ENCODE results near the gene PSMB2. TPM values are rescaled to one million over a fixed set of nuclear protein-coding genes. Genes with fewer than 3 reads are reported as not detected.
A peak's percentile ranks its signal among the peaks of the same experiment; 100 is the strongest.

Gene PSMB2
- total RNA-seq, 2 experiments from 2014 or later, result 97.1 to 125 TPM

DNA sequence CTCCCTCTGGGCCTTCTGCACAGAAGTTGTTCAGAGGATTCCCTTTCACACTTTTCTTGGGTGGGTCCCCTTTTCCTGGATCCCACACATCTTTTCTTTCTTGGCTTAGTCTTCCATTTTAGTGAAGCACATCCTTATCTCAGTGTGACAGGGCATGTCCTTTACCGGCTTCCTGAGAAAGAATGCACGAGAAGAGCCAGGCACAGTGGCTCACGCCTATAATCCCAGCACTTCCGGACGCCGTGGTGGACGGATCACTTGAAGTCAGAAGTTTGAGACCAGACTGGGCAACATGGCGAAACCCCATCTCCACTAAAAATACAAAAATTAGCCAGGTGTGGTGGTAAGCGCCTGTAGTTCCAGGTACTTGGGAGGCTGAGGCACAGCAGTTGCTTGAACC, 22.1 kb upstream of the PSMB2 start:
- no peak for DNase-seq
- H3K27ac Mint-ChIP-seq, result no peak overlapping the region
- H3K9me3 Mint-ChIP-seq (ENCODE audit: low read depth), result no peaks in the 10 kb centered on the region
- ChIA-PET CTCF (no interaction called here), POLR2A (no interaction called here)
- no peak for ATAC-seq
- no peak overlapping the region for H3K4me3 Mint-ChIP-seq
- peaks cover 9% of the 10 kb centered on the region for H3K27me3 Mint-ChIP-seq
- H3K4me1 Mint-ChIP-seq, result no peaks in the 10 kb centered on the region
- H3K36me3 Mint-ChIP-seq (ENCODE audit: low read depth), result no peaks in the 10 kb centered on the region
- intact Hi-C loops (cut with DNase I, micrococcal nuclease), result no loop called here

DNA sequence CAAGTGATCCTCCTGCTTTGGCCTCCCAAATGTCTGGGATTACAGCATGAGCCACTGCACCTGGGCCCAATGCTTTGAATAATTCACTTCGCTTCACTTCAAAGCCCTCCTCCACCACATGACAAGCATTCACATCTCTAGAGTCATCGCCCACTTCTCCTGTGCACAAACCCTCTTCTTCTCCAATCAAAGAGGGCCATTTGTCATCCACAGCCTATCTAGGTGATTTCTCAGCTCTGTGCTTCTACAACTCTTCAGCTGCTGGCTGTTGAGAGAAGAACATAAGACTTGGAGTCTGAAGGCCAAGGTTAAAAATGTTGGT, 20.1 kb upstream of the PSMB2 start:
- Mint-ChIP-seq H3K36me3 (ENCODE audit: low read depth) (no peaks in the 10 kb centered on the region), H3K27ac (no peak overlapping the region), H3K27me3 (peaks cover 6% of the 10 kb centered on the region), H3K9me3 (ENCODE audit: low read depth) (no peaks in the 10 kb centered on the region), H3K4me3 (no peak overlapping the region), H3K4me1 (no peaks in the 10 kb centered on the region)
- ChIA-PET POLR2A (no interaction called here), CTCF (interaction anchor here (1.2 kb wide), 1 partner anchor 15 kb away, joined by 3 read pairs; no protein-coding TSS in a partner anchor)
- DNase-seq (no peak), ATAC-seq (no peak)
- intact Hi-C loops (cut with DNase I, micrococcal nuclease), result no loop called here

DNA sequence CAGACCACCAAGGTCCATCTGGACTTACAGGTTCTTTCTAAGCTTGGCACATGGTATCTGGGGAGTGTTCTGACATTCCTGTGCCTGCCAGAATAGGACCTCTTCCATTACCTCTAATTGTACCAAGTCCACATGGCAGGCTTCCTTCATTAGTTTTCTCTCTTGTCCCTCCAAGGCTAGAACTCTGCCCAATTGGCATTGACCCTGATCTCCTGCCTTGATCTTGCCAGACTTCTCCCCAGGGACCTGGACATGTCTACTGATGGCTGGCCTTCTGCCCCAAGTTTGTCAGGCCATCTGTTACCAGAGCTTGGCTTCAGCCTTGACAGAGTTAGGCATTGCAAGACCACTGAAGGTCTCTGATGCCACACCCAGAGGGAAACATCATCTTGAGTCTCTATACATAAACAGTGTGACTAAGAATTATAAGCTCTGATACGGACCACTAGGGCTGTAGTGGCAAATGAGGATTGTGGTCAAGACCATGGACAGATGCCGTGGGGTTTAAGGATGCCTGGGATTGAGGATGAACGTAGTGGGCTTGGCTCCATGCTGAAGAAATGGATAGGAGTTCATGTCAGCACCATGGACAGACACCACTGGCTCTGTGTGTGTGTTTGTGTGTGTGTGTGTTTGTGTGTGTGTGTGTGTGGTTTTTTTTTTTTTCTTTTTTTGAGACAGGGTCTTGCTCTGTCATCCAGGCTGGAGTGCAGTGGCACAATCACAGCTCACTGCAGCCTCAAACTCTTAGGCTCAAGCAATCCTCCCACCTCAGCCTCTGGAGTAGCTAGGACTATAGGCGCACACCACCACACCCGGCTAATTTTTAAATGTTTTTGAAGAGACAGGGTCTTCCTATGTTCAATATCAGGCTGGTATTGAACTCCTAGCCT, 19.5 kb upstream of the PSMB2 start:
- ATAC-seq, result no peak
- no peak overlapping the region for H3K27ac Mint-ChIP-seq
- ChIA-PET POLR2A (no interaction called here), CTCF (interaction anchor here (0.6 to 1.2 kb wide), 2 partner anchors 15 to 767 kb away, joined by 3 read pairs; no protein-coding TSS in a partner anchor)
- no peaks in the 10 kb centered on the region for H3K36me3 Mint-ChIP-seq (ENCODE audit: low read depth)
- no peaks in the 10 kb centered on the region for H3K4me1 Mint-ChIP-seq
- no peaks in the 10 kb centered on the region for H3K9me3 Mint-ChIP-seq (ENCODE audit: low read depth)
- DNase-seq, result peak; percentile 15
- peaks cover 2% of the 10 kb centered on the region for H3K27me3 Mint-ChIP-seq
- intact Hi-C loops (cut with DNase I, micrococcal nuclease), result no loop called here
- H3K4me3 Mint-ChIP-seq, result no peak overlapping the region

DNA sequence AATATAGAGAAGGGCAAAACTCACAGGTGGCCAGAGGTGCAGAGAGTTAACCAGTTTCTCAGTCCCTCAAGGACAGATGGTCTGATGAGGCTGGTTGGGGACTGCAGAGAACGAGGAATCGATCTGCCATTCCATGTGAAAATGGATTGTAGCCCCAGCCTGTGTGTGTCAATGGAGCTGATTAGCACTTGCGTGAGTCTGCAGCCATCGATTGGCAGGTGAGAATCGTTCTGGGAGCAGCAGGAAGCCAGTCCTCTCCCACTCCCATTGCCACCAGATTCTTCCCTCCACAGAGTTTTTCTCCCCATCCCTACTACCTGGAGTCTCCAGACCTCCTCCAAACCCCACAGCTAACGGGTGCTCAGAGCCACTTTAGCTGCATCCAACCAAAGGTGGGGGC, 18.3 kb upstream of the PSMB2 start:
- Mint-ChIP-seq H3K36me3 (ENCODE audit: low read depth) (no peaks in the 10 kb centered on the region), H3K9me3 (ENCODE audit: low read depth) (no peaks in the 10 kb centered on the region), H3K4me1 (no peaks in the 10 kb centered on the region), H3K4me3 (no peak overlapping the region), H3K27ac (no peak overlapping the region), H3K27me3 (peaks cover 2% of the 10 kb centered on the region)
- ChIA-PET CTCF (no interaction called here), POLR2A (no interaction called here)
- intact Hi-C loops (cut with DNase I, micrococcal nuclease), result no loop called here
- no peak for ATAC-seq
- DNase-seq, result no peak

DNA sequence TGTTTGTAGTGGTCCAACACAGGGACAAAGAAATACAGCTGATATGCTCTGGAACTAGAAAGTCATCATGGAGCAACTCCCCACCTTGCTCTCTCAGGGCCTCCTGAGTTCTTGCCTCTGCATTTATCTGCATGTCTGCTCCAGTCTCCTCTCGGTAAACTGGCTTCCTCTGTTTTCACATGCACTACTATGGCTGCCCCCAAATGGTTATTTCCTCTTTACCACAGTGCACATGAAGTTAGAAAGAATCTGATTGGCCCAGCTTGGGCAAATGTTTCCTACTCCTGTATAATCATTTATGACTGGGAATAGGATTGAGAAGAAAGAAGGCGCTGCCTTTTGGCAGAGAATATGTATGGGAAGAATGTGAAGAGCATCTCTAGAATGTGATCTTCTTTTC, 16.5 kb upstream of the PSMB2 start:
- Mint-ChIP-seq H3K27ac (no peak overlapping the region), H3K9me3 (ENCODE audit: low read depth) (no peaks in the 10 kb centered on the region), H3K4me1 (no peaks in the 10 kb centered on the region), H3K36me3 (ENCODE audit: low read depth) (no peaks in the 10 kb centered on the region), H3K27me3 (peaks cover 4% of the 10 kb centered on the region), H3K4me3 (no peak overlapping the region)
- no peak for ATAC-seq
- ChIA-PET CTCF (interaction anchor here (1.3 kb wide), 2 partner anchors 11 to 93 kb away, joined by 3 read pairs; no protein-coding TSS in a partner anchor), POLR2A (no interaction called here)
- DNase-seq, result no peak
- intact Hi-C loops (cut with DNase I, micrococcal nuclease), result no loop called here

DNA sequence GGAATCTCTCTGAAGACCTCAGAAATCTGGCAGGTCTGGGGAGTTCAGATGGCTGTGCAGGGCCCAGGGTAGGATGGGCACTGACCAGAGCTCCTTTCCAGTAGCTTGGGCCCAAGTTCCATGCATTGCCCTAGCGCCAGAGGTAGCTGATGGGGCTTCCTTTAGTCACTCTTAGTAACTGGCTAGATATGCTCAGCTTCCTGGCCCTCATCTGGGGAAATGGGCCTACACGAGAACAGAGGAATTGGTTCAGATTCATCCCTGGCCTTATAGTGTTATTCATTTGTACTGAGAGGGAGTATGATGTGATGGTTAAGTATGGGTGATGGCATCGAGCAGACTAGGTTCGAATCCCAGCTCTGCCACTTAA, 15.5 kb upstream of the PSMB2 start:
- H3K9me3 Mint-ChIP-seq (ENCODE audit: low read depth), result no peaks in the 10 kb centered on the region
- H3K4me1 Mint-ChIP-seq, result no peaks in the 10 kb centered on the region
- DNase-seq (no peak), ATAC-seq (no peak)
- H3K27me3 Mint-ChIP-seq, result peaks cover 4% of the 10 kb centered on the region
- H3K27ac Mint-ChIP-seq, result no peak overlapping the region
- intact Hi-C loops (cut with DNase I, micrococcal nuclease), result no loop called here
- no peak overlapping the region for H3K4me3 Mint-ChIP-seq
- ChIA-PET CTCF (interaction anchor here (1.3 kb wide), 2 partner anchors 12 to 92 kb away, joined by 3 read pairs; no protein-coding TSS in a partner anchor), POLR2A (no interaction called here)
- H3K36me3 Mint-ChIP-seq (ENCODE audit: low read depth), result no peaks in the 10 kb centered on the region

DNA sequence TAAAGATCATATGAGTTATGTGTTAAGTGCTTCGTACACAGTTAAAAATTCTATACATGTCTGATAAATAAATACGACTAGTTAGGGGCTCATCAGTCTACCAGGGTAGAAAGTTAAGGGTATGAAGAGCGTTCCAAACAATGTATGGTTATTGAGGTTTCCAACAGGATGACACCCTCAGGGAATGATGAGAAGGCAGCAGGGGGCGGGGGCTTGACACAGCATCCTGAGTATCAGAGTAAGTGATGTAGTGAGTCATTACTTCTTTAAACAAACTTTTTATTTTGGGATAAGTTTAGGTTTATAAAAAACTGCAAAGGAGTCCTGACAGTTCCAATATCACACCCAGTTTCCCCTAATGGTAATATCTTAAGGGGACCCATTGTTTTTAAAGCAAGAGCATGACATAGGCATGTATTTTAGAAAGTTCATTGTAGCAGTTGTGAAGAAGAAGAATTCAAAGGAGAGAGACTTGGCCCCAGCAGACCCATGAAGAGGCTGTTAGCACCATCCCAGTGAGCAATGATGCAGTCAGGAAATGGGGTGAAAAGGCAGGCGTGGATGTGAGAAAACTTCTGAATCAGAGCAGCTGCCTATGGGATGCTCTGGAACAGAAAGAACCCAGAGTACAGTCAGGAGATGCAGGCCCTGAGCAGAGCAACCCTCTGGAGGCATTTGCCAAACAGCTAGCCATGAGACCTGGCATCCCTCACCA, 15.0 kb upstream of the PSMB2 start:
- ATAC-seq (no peak), DNase-seq (no peak)
- H3K36me3 Mint-ChIP-seq (ENCODE audit: low read depth), result no peaks in the 10 kb centered on the region
- H3K27me3 Mint-ChIP-seq, result peaks cover 2% of the 10 kb centered on the region
- intact Hi-C loops (cut with DNase I, micrococcal nuclease), result no loop called here
- no peak overlapping the region for H3K4me3 Mint-ChIP-seq
- no peaks in the 10 kb centered on the region for H3K4me1 Mint-ChIP-seq
- H3K9me3 Mint-ChIP-seq (ENCODE audit: low read depth), result no peaks in the 10 kb centered on the region
- POLR2A ChIA-PET, result no interaction called here
- CTCF ChIA-PET, result no interaction called here
- no peak overlapping the region for H3K27ac Mint-ChIP-seq

DNA sequence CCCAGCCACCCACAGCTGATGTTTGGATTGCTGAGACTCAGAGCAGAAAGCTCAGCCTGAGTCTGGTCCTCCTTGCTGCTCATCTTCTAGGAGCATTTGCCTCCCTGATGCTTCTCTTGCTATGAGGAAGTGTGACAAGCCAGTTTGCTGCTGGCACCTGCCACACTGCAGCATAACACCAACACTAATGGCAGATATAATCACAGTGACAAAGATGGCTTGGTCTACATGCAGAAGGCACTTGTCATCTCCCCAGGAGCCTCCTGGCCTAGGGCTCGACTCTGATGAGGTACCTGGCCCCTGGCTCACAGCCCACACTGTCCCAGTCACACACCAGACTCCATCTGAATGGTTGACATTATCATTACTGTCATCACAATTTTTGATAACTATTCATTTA, 13.9 kb upstream of the PSMB2 start:
- H3K27ac Mint-ChIP-seq, result no peak overlapping the region
- H3K36me3 Mint-ChIP-seq (ENCODE audit: low read depth), result no peaks in the 10 kb centered on the region
- intact Hi-C loops (cut with DNase I, micrococcal nuclease), result no loop called here
- DNase-seq, result no peak
- CTCF ChIA-PET, result interaction anchor here (0.7 kb wide), 1 partner anchor 72 kb away, joined by 3 read pairs; no protein-coding TSS in a partner anchor
- no peaks in the 10 kb centered on the region for H3K4me1 Mint-ChIP-seq
- no peak for ATAC-seq
- POLR2A ChIA-PET, result no interaction called here
- H3K27me3 Mint-ChIP-seq, result peaks cover 2% of the 10 kb centered on the region
- H3K9me3 Mint-ChIP-seq (ENCODE audit: low read depth), result no peaks in the 10 kb centered on the region
- H3K4me3 Mint-ChIP-seq, result no peak overlapping the region

DNA sequence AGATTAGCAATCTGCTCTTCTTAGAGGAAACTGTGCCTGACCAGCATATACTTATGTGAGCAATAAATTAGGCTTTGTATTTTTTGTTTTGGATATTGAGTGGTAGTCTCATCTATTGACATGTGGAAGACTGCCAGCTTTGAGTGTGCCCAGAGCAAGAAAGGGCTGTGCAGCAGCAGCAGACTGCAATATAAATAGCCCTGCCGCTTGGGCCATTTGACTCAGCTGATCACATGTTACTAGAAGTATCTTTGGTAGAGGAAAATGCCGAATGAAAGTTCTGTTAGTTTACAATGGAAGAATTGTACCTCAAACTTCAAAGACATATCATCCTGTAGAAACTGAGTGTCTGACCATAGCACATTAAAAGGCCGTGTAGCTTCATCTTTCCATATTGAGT, 9.1 kb upstream of the PSMB2 start:
- H3K9me3 Mint-ChIP-seq (ENCODE audit: low read depth), result no peaks in the 10 kb centered on the region
- H3K27ac Mint-ChIP-seq, result no peak overlapping the region
- DNase-seq (no peak), ATAC-seq (no peak)
- intact Hi-C loops (cut with DNase I, micrococcal nuclease), result no loop called here
- POLR2A ChIA-PET, result no interaction called here
- no peaks in the 10 kb centered on the region for H3K4me1 Mint-ChIP-seq
- H3K27me3 Mint-ChIP-seq, result peaks cover 13% of the 10 kb centered on the region
- H3K36me3 Mint-ChIP-seq (ENCODE audit: low read depth), result no peaks in the 10 kb centered on the region
- no peak overlapping the region for H3K4me3 Mint-ChIP-seq
- CTCF ChIA-PET, result interaction anchor here (1.4 kb wide), 1 partner anchor 23 kb away, joined by 4 read pairs; no protein-coding TSS in a partner anchor

DNA sequence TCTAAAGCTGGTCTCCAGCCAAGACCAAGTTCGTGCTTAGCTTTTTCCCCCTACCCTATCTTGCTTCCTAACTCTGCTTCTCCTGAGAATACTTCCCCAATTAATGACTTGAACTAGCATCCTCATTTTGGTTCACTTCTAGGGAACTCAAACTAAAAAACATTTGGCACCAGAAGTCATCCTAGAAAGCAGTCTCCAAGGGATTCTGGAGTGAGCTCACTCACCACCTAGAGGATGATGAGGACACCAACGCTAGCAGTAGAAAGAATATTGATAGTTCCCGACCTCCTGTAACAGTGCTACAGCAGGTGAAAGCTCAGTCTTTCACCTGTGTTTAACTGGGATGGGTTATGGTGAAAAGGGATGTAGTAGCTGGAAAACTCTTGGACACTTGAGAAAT, 4.7 kb upstream of the PSMB2 start:
- Mint-ChIP-seq H3K4me3 (no peak overlapping the region), H3K9me3 (ENCODE audit: low read depth) (no peaks in the 10 kb centered on the region), H3K27ac (no peak overlapping the region), H3K27me3 (peaks cover 22% of the 10 kb centered on the region), H3K4me1 (peaks cover 2% of the 10 kb centered on the region), H3K36me3 (ENCODE audit: low read depth) (peaks cover 3% of the 10 kb centered on the region)
- CTCF ChIA-PET, result interaction anchor here (0.6 to 1.4 kb wide), 7 partner anchors 15 to 195 kb away, joined by 3 to 5 read pairs (median 3); no protein-coding TSS in a partner anchor
- ATAC-seq, result no peak
- no peak for DNase-seq
- intact Hi-C loops (cut with DNase I, micrococcal nuclease), result loop anchor here in 1 of 2 experiments (10.0 kb wide), 1 partner anchor 791 kb away; the partner anchor contains the start of gene SMIM12
- POLR2A ChIA-PET, result no interaction called here

DNA sequence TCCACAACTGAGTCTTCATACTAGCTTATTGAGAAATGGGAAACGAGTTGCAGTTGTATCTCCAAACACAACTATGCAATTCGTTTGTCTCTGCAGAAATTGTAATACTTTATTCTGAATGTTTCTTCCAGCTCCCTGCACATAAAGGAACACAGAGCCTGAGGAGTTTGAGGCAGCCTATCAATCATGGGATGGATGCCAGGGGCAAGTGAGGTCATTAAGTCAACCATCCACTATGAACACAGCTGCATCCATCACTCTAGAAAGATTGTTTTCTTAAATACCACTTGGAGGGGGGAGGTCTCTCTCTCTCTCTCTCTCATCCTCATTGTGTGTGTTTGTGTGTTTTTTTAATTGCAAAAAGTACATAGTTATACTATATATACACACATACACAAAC, 2.9 kb upstream of the PSMB2 start:
- H3K27ac Mint-ChIP-seq, result no peak overlapping the region
- peaks cover 11% of the 10 kb centered on the region for H3K4me1 Mint-ChIP-seq
- POLR2A ChIA-PET, result no interaction called here
- DNase-seq (no peak), ATAC-seq (no peak)
- no peaks in the 10 kb centered on the region for H3K9me3 Mint-ChIP-seq (ENCODE audit: low read depth)
- intact Hi-C loops (cut with DNase I, micrococcal nuclease), result loop anchor here (5.0 to 10.0 kb wide), 6 partner anchors 87 to 789 kb away; partner anchors contain the start of genes AGO3 (in 1 of the 2), CLSPN (in 1 of the 2), KIAA0319L (in 1 of the 2) and NCDN (in 1 of the 2)
- H3K4me3 Mint-ChIP-seq, result no peak overlapping the region
- H3K27me3 Mint-ChIP-seq, result peaks cover 22% of the 10 kb centered on the region
- H3K36me3 Mint-ChIP-seq (ENCODE audit: low read depth), result peaks cover 3% of the 10 kb centered on the region
- CTCF ChIA-PET, result interaction anchor here (1.4 kb wide), 1 partner anchor 201 kb away, joined by 3 read pairs; no protein-coding TSS in a partner anchor

Measured in activated CD4-positive, alpha-beta T cell treated with anti-CD3 and anti-CD28 coated beads for 36 hours (primary cell).